Adrenal gland (tissue), 5 donors: Measurements from ENCODE around the gene AP1G2.

Experiments used
- POLR2A ChIP-seq, 2 donors: fragments of 450-650 bp; IDR thresholded peaks; one replicate each; pipeline ENCODE4 v1.6.1; 2017; ENCODE audit warnings: antibody characterized with exemption in 2 of 2, mild to moderate bottlenecking in 2 of 2, moderate library complexity in 1 of 2
- TF ChIP-seq, protein P1 (sequence below), 6 experiments: fragments of 450-650 bp in 4 of 6; fragments of 200-600 bp in 2 of 6; sonication (generic) in 1 of 6; IDR thresholded peaks; 1 replicate in 5 of 6; 2 replicates in 1 of 6; pipeline versions ENCODE4 v1.5.1 to v1.8.0; 2016 to 2021; ENCODE audit warnings: antibody characterized with exemption in 6 of 6, mild to moderate bottlenecking in 2 of 6, moderate library complexity in 1 of 6
- donor health status: DM: no; HTN: no; CAD: no.

DNA sequence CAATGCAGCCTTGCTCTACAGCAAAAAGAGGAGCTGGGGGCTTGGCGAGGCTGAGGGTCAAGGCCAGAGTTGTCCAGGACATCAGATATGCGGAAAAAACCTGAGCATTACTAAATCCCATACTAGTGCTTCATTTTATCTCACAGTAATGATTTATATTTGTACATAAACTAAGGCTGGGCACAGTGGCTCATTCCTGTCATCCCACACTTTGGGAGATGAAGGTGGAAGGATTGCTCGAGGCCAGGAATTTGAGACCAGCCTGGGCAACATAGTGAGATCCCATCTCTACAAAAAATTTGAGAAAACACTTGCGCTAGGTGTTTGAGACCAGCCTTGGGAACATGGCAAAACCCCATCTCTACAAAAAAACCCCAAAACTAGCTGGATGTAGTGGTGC is 22.6 kb upstream of the AP1G2 start:
- TF ChIP-seq POLR2A (IDR thresholded peaks at IDR 0.05): no peak
- TF ChIP-seq, protein P1, sequence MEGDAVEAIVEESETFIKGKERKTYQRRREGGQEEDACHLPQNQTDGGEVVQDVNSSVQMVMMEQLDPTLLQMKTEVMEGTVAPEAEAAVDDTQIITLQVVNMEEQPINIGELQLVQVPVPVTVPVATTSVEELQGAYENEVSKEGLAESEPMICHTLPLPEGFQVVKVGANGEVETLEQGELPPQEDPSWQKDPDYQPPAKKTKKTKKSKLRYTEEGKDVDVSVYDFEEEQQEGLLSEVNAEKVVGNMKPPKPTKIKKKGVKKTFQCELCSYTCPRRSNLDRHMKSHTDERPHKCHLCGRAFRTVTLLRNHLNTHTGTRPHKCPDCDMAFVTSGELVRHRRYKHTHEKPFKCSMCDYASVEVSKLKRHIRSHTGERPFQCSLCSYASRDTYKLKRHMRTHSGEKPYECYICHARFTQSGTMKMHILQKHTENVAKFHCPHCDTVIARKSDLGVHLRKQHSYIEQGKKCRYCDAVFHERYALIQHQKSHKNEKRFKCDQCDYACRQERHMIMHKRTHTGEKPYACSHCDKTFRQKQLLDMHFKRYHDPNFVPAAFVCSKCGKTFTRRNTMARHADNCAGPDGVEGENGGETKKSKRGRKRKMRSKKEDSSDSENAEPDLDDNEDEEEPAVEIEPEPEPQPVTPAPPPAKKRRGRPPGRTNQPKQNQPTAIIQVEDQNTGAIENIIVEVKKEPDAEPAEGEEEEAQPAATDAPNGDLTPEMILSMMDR (IDR thresholded peaks at IDR 0.05): no peak
